Measurements from ENCODE around the gene CNTN6. TPM values are rescaled to one million over a fixed set of nuclear protein-coding genes. Genes with fewer than 3 reads are reported as not detected.

The CNTN6 gene
- total RNA-seq, 1 experiment from 2014 or later, result not detected

DNA sequence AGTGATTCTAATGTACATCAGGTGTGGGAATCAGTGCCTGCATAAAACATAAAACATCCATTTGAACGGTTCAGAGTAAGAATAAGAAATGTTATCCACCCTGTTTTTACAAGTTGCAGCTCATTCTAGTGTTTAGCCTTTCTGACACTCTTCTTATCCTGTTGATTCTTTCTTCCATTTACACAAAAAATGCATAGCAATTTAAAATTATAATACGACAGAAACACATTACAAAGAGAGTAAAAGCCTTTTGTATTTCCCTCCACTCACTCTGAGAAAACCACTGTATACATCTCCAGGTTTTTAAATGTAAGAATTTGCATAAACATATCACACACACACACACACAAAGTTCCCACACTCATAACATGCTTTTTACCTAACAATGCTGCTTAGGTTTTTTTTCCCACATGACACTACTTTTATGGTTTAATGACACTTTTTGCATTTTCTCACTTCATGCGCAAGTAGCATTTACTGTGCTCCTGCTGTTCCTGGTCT is 199.8 kb downstream of the CNTN6 start:
- ChIA-PET CTCF (no interaction called here), POLR2A (no interaction called here)
- H3K27ac Mint-ChIP-seq, result no peak overlapping the region
- peaks cover 66% of the 10 kb centered on the region for H3K36me3 Mint-ChIP-seq
- H3K4me1 Mint-ChIP-seq, result no peaks in the 10 kb centered on the region
- peaks cover 85% of the 10 kb centered on the region for H3K9me3 Mint-ChIP-seq
- DNase-seq (ENCODE audit: low spot score) (no peak), ATAC-seq (no peak)
- TF ChIP-seq, protein P1, sequence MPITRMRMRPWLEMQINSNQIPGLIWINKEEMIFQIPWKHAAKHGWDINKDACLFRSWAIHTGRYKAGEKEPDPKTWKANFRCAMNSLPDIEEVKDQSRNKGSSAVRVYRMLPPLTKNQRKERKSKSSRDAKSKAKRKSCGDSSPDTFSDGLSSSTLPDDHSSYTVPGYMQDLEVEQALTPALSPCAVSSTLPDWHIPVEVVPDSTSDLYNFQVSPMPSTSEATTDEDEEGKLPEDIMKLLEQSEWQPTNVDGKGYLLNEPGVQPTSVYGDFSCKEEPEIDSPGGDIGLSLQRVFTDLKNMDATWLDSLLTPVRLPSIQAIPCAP (CRISPR knock-in tag; IDR thresholded peaks at IDR 0.05), result no peak
- TF ChIP-seq KAT7 (CRISPR knock-in tag; IDR thresholded peaks at IDR 0.05; ENCODE audit: borderline replicate concordance) (no peak), SOX15 (CRISPR knock-in tag; IDR thresholded peaks at IDR 0.05) (no peak), FOXJ3 (CRISPR knock-in tag; IDR thresholded peaks at IDR 0.05; ENCODE audit: borderline replicate concordance) (no peak), GRHL2 (CRISPR knock-in tag; IDR thresholded peaks at IDR 0.05; ENCODE audit: insufficient replicate concordance, severe bottlenecking) (no peak), ZNF138 (CRISPR knock-in tag; conservative IDR thresholded peaks at IDR 0.05) (no peak), TEAD4 (CRISPR knock-in tag; IDR thresholded peaks at IDR 0.05) (no peak), NFE2L1 (CRISPR knock-in tag; IDR thresholded peaks at IDR 0.05) (no peak), GTF2I (CRISPR knock-in tag; conservative IDR thresholded peaks at IDR 0.05) (no peak), MXD4 (CRISPR knock-in tag; IDR thresholded peaks at IDR 0.05; ENCODE audit: borderline replicate concordance) (no peak), RELA (CRISPR knock-in tag; IDR thresholded peaks at IDR 0.05; ENCODE audit: borderline replicate concordance) (no peak), GABPB1 (CRISPR knock-in tag; IDR thresholded peaks at IDR 0.05) (no peak), FOXP1 (CRISPR knock-in tag; IDR thresholded peaks at IDR 0.05; ENCODE audit: borderline replicate concordance) (no peak), ZNF396 (CRISPR knock-in tag; IDR thresholded peaks at IDR 0.05; ENCODE audit: borderline replicate concordance) (no peak)
- TF ChIP-seq, protein P2, sequence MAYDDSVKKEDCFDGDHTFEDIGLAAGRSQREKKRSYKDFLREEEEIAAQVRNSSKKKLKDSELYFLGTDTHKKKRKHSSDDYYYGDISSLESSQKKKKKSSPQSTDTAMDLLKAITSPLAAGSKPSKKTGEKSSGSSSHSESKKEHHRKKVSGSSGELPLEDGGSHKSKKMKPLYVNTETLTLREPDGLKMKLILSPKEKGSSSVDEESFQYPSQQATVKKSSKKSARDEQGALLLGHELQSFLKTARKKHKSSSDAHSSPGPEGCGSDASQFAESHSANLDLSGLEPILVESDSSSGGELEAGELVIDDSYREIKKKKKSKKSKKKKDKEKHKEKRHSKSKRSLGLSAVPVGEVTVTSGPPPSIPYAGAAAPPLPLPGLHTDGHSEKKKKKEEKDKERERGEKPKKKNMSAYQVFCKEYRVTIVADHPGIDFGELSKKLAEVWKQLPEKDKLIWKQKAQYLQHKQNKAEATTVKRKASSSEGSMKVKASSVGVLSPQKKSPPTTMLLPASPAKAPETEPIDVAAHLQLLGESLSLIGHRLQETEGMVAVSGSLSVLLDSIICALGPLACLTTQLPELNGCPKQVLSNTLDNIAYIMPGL (CRISPR knock-in tag; IDR thresholded peaks at IDR 0.05), result no peak
- TF ChIP-seq, protein P3, sequence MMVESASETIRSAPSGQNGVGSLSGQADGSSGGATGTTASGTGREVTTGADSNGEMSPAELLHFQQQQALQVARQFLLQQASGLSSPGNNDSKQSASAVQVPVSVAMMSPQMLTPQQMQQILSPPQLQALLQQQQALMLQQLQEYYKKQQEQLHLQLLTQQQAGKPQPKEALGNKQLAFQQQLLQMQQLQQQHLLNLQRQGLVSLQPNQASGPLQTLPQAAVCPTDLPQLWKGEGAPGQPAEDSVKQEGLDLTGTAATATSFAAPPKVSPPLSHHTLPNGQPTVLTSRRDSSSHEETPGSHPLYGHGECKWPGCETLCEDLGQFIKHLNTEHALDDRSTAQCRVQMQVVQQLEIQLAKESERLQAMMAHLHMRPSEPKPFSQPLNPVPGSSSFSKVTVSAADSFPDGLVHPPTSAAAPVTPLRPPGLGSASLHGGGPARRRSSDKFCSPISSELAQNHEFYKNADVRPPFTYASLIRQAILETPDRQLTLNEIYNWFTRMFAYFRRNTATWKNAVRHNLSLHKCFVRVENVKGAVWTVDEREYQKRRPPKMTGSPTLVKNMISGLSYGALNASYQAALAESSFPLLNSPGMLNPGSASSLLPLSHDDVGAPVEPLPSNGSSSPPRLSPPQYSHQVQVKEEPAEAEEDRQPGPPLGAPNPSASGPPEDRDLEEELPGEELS (CRISPR knock-in tag; IDR thresholded peaks at IDR 0.05), result no peak
- TF ChIP-seq, protein P4, sequence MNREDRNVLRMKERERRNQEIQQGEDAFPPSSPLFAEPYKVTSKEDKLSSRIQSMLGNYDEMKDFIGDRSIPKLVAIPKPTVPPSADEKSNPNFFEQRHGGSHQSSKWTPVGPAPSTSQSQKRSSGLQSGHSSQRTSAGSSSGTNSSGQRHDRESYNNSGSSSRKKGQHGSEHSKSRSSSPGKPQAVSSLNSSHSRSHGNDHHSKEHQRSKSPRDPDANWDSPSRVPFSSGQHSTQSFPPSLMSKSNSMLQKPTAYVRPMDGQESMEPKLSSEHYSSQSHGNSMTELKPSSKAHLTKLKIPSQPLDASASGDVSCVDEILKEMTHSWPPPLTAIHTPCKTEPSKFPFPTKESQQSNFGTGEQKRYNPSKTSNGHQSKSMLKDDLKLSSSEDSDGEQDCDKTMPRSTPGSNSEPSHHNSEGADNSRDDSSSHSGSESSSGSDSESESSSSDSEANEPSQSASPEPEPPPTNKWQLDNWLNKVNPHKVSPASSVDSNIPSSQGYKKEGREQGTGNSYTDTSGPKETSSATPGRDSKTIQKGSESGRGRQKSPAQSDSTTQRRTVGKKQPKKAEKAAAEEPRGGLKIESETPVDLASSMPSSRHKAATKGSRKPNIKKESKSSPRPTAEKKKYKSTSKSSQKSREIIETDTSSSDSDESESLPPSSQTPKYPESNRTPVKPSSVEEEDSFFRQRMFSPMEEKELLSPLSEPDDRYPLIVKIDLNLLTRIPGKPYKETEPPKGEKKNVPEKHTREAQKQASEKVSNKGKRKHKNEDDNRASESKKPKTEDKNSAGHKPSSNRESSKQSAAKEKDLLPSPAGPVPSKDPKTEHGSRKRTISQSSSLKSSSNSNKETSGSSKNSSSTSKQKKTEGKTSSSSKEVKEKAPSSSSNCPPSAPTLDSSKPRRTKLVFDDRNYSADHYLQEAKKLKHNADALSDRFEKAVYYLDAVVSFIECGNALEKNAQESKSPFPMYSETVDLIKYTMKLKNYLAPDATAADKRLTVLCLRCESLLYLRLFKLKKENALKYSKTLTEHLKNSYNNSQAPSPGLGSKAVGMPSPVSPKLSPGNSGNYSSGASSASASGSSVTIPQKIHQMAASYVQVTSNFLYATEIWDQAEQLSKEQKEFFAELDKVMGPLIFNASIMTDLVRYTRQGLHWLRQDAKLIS (CRISPR knock-in tag; IDR thresholded peaks at IDR 0.05; ENCODE audit: borderline replicate concordance), result no peak
- TF ChIP-seq, protein P5, sequence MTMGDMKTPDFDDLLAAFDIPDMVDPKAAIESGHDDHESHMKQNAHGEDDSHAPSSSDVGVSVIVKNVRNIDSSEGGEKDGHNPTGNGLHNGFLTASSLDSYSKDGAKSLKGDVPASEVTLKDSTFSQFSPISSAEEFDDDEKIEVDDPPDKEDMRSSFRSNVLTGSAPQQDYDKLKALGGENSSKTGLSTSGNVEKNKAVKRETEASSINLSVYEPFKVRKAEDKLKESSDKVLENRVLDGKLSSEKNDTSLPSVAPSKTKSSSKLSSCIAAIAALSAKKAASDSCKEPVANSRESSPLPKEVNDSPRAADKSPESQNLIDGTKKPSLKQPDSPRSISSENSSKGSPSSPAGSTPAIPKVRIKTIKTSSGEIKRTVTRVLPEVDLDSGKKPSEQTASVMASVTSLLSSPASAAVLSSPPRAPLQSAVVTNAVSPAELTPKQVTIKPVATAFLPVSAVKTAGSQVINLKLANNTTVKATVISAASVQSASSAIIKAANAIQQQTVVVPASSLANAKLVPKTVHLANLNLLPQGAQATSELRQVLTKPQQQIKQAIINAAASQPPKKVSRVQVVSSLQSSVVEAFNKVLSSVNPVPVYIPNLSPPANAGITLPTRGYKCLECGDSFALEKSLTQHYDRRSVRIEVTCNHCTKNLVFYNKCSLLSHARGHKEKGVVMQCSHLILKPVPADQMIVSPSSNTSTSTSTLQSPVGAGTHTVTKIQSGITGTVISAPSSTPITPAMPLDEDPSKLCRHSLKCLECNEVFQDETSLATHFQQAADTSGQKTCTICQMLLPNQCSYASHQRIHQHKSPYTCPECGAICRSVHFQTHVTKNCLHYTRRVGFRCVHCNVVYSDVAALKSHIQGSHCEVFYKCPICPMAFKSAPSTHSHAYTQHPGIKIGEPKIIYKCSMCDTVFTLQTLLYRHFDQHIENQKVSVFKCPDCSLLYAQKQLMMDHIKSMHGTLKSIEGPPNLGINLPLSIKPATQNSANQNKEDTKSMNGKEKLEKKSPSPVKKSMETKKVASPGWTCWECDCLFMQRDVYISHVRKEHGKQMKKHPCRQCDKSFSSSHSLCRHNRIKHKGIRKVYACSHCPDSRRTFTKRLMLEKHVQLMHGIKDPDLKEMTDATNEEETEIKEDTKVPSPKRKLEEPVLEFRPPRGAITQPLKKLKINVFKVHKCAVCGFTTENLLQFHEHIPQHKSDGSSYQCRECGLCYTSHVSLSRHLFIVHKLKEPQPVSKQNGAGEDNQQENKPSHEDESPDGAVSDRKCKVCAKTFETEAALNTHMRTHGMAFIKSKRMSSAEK (CRISPR knock-in tag; IDR thresholded peaks at IDR 0.05; ENCODE audit: borderline replicate concordance), result no peak
- TF ChIP-seq, protein P6, sequence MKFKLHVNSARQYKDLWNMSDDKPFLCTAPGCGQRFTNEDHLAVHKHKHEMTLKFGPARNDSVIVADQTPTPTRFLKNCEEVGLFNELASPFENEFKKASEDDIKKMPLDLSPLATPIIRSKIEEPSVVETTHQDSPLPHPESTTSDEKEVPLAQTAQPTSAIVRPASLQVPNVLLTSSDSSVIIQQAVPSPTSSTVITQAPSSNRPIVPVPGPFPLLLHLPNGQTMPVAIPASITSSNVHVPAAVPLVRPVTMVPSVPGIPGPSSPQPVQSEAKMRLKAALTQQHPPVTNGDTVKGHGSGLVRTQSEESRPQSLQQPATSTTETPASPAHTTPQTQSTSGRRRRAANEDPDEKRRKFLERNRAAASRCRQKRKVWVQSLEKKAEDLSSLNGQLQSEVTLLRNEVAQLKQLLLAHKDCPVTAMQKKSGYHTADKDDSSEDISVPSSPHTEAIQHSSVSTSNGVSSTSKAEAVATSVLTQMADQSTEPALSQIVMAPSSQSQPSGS (CRISPR knock-in tag; IDR thresholded peaks at IDR 0.05; ENCODE audit: borderline replicate concordance, low read depth), result no peak
- TF ChIP-seq, protein P7, sequence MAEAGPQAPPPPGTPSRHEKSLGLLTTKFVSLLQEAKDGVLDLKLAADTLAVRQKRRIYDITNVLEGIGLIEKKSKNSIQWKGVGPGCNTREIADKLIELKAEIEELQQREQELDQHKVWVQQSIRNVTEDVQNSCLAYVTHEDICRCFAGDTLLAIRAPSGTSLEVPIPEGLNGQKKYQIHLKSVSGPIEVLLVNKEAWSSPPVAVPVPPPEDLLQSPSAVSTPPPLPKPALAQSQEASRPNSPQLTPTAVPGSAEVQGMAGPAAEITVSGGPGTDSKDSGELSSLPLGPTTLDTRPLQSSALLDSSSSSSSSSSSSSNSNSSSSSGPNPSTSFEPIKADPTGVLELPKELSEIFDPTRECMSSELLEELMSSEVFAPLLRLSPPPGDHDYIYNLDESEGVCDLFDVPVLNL (CRISPR knock-in tag; IDR thresholded peaks at IDR 0.05; ENCODE audit: borderline replicate concordance, low read depth), result no peak
- no peak overlapping the region for H3K4me3 Mint-ChIP-seq
- H3K27me3 Mint-ChIP-seq (ENCODE audit: low read depth), result peaks cover 7% of the 10 kb centered on the region; the same call in 1 of the 2 replicates
